Measurements from ENCODE around the gene AOC2.
"Not testable (repeated sequence)": the region's sequence is repeated elsewhere in the genome, so short reads cannot be mapped to it uniquely, and the experiment has no call there.

AOC2 gene

GRCh38 chr17:42843358-42843934 is 934 bp upstream of the AOC2 start:
- ATAC-seq (ENCODE audit: low read depth) = peak; percentile 51
- Mint-ChIP-seq H3K9me3 (no peaks in the 10 kb centered on the region), H3K4me3 (no peak overlapping the region), H3K36me3 (peaks cover 20% of the 10 kb centered on the region), H3K27ac (no peak overlapping the region), H3K27me3 (no peaks in the 10 kb centered on the region), H3K4me1 (peaks cover 2% of the 10 kb centered on the region)
- peak in 1 of 2 donors; percentile 29 for DNase-seq (ENCODE audit: low spot score in 2 of 2)

GRCh38 chr17:42844761-42845555 is 578 bp downstream of the AOC2 start:
- no peak overlapping the region for H3K27ac Mint-ChIP-seq
- H3K36me3 Mint-ChIP-seq = peaks cover 17% of the 10 kb centered on the region
- no peaks in the 10 kb centered on the region for H3K27me3 Mint-ChIP-seq
- no peak for DNase-seq (ENCODE audit: low spot score in 2 of 2)
- H3K4me1 Mint-ChIP-seq = peaks cover 2% of the 10 kb centered on the region
- H3K4me3 Mint-ChIP-seq = no peak overlapping the region
- no peaks in the 10 kb centered on the region for H3K9me3 Mint-ChIP-seq
- no peak for ATAC-seq (ENCODE audit: low read depth)

GRCh38 chr17:42845556-42845917 is 1.2 kb downstream of the AOC2 start:
- Mint-ChIP-seq H3K27me3 (no peaks in the 10 kb centered on the region), H3K4me1 (peaks cover 2% of the 10 kb centered on the region), H3K4me3 (no peak overlapping the region), H3K9me3 (no peaks in the 10 kb centered on the region), H3K36me3 (peaks cover 17% of the 10 kb centered on the region), H3K27ac (peak overlapping the region; percentile 48)
- no peak for DNase-seq (ENCODE audit: low spot score in 2 of 2)
- ATAC-seq (ENCODE audit: low read depth) = no peak

- Mint-ChIP-seq H3K27ac (peak overlapping the region; percentile 48), H3K36me3 (peaks cover 17% of the 10 kb centered on the region), H3K9me3 (no peaks in the 10 kb centered on the region), H3K4me1 (peaks cover 2% of the 10 kb centered on the region), H3K27me3 (no peaks in the 10 kb centered on the region), H3K4me3 (no peak overlapping the region)
- DNase-seq (ENCODE audit: low spot score in 2 of 2) (no peak), ATAC-seq (ENCODE audit: low read depth) (no peak)
These were observed 1.7 kb downstream of the AOC2 start for GRCh38 chr17:42845918-42846593.

GRCh38 chr17:42846594-42847280 is 2.4 kb downstream of the AOC2 start:
- H3K27ac Mint-ChIP-seq = no peak overlapping the region
- H3K9me3 Mint-ChIP-seq = no peaks in the 10 kb centered on the region
- ATAC-seq (ENCODE audit: low read depth) (no peak), DNase-seq (ENCODE audit: low spot score in 2 of 2) (no peak)
- peaks cover 15% of the 10 kb centered on the region for H3K36me3 Mint-ChIP-seq
- H3K27me3 Mint-ChIP-seq = no peaks in the 10 kb centered on the region
- H3K4me1 Mint-ChIP-seq = peaks cover 2% of the 10 kb centered on the region
- H3K4me3 Mint-ChIP-seq = no peak overlapping the region

- Mint-ChIP-seq H3K4me3 (no peak overlapping the region), H3K27me3 (no peaks in the 10 kb centered on the region), H3K4me1 (peaks cover 2% of the 10 kb centered on the region), H3K27ac (no peak overlapping the region), H3K9me3 (no peaks in the 10 kb centered on the region), H3K36me3 (peaks cover 5% of the 10 kb centered on the region)
- ATAC-seq (ENCODE audit: low read depth) (no peak), DNase-seq (ENCODE audit: low spot score in 2 of 2) (no peak)
These were observed 3.7 kb downstream of the AOC2 start for GRCh38 chr17:42848093-42848492.

GRCh38 chr17:42849031-42849430 is 4.7 kb downstream of the AOC2 start:
- peaks cover 2% of the 10 kb centered on the region for H3K4me1 Mint-ChIP-seq
- H3K27me3 Mint-ChIP-seq = peaks cover 2% of the 10 kb centered on the region
- no peak for ATAC-seq (ENCODE audit: low read depth)
- H3K36me3 Mint-ChIP-seq = peaks cover 1% of the 10 kb centered on the region
- H3K27ac Mint-ChIP-seq = no peak overlapping the region
- no peaks in the 10 kb centered on the region for H3K9me3 Mint-ChIP-seq
- no peak for DNase-seq (ENCODE audit: low spot score in 2 of 2)
- no peak overlapping the region for H3K4me3 Mint-ChIP-seq

GRCh38 chr17:42849451-42850181 is 5.2 kb downstream of the AOC2 start:
- H3K4me1 Mint-ChIP-seq = peaks cover 2% of the 10 kb centered on the region
- H3K27ac Mint-ChIP-seq = no peak overlapping the region
- DNase-seq (ENCODE audit: low spot score in 2 of 2) (no peak), ATAC-seq (ENCODE audit: low read depth) (no peak)
- no peak overlapping the region for H3K4me3 Mint-ChIP-seq
- H3K27me3 Mint-ChIP-seq = peaks cover 2% of the 10 kb centered on the region
- H3K9me3 Mint-ChIP-seq = no peaks in the 10 kb centered on the region
- no peaks in the 10 kb centered on the region for H3K36me3 Mint-ChIP-seq

GRCh38 chr17:42850954-42851353 is 6.6 kb downstream of the AOC2 start, which contains the start of gene AOC3:
AOC3 (plus strand) TSS chr17:42851199; CDS start chr17:42851344, 145 bp downstream.
- H3K36me3 Mint-ChIP-seq = no peaks in the 10 kb centered on the region
- H3K4me3 Mint-ChIP-seq = no peak within 1 kb of the TSS
- H3K27me3 Mint-ChIP-seq = peaks cover 2% of the 10 kb centered on the region
- no peaks in the 10 kb centered on the region for H3K4me1 Mint-ChIP-seq
- DNase-seq (ENCODE audit: low spot score in 2 of 2) = no peak
- no peak within 1 kb of the TSS for H3K27ac Mint-ChIP-seq
- no peaks in the 10 kb centered on the region for H3K9me3 Mint-ChIP-seq
- no peak for ATAC-seq (ENCODE audit: low read depth)

- not testable (repeated sequence) for H3K27me3 Mint-ChIP-seq; H3K27ac Mint-ChIP-seq; H3K4me1 Mint-ChIP-seq; H3K36me3 Mint-ChIP-seq; ATAC-seq (ENCODE audit: low read depth); H3K4me3 Mint-ChIP-seq; DNase-seq (ENCODE audit: low spot score in 2 of 2); H3K9me3 Mint-ChIP-seq
These were observed 7.2 kb downstream of the AOC2 start for GRCh38 chr17:42851371-42852240.

GRCh38 chr17:42852351-42852750 is 8.0 kb downstream of the AOC2 start:
- H3K4me3 Mint-ChIP-seq = no peak overlapping the region
- DNase-seq (ENCODE audit: low spot score in 2 of 2) (no peak), ATAC-seq (ENCODE audit: low read depth) (no peak)
- no peak overlapping the region for H3K27ac Mint-ChIP-seq
- H3K9me3 Mint-ChIP-seq = no peaks in the 10 kb centered on the region
- H3K4me1 Mint-ChIP-seq = no peaks in the 10 kb centered on the region
- H3K36me3 Mint-ChIP-seq = no peaks in the 10 kb centered on the region
- H3K27me3 Mint-ChIP-seq = peaks cover 4% of the 10 kb centered on the region

- no peak overlapping the region for H3K4me3 Mint-ChIP-seq
- H3K4me1 Mint-ChIP-seq = no peaks in the 10 kb centered on the region
- ATAC-seq (ENCODE audit: low read depth) (no peak), DNase-seq (ENCODE audit: low spot score in 2 of 2) (no peak)
- H3K36me3 Mint-ChIP-seq = no peaks in the 10 kb centered on the region
- peaks cover 4% of the 10 kb centered on the region for H3K27me3 Mint-ChIP-seq
- H3K27ac Mint-ChIP-seq = no peak overlapping the region
- no peaks in the 10 kb centered on the region for H3K9me3 Mint-ChIP-seq
These were observed 8.6 kb downstream of the AOC2 start for GRCh38 chr17:42853004-42853403.

GRCh38 chr17:42853597-42853967 is 9.2 kb downstream of the AOC2 start:
- Mint-ChIP-seq H3K27me3 (peaks cover 5% of the 10 kb centered on the region), H3K4me1 (no peaks in the 10 kb centered on the region), H3K36me3 (no peaks in the 10 kb centered on the region), H3K4me3 (no peak overlapping the region), H3K27ac (no peak overlapping the region), H3K9me3 (no peaks in the 10 kb centered on the region)
- DNase-seq (ENCODE audit: low spot score in 2 of 2) = no peak
- ATAC-seq (ENCODE audit: low read depth) = no peak

All from memory B cell (primary cell).